ENCODE results near the gene DOCK2. TPM values are rescaled to one million over a fixed set of nuclear protein-coding genes. Genes with fewer than 3 reads are reported as not detected.

The DOCK2 gene
- total and polyA plus RNA-seq, 2 donors (not counting 1 experiment from before 2014, with no cell fraction given): 1.1 to 8.9 TPM

- Histone ChIP-seq H3K4me2 (ENCODE audit: extremely low read depth, insufficient read depth, low read length) (no peak overlapping the region), H3K36me3 (ENCODE audit: control insufficient read depth, insufficient read depth, low read length) (no peaks in the 10 kb centered on the region), H2AFZ (ENCODE audit: low read length) (no peak overlapping the region), H3K4me1 (ENCODE audit: control insufficient read depth, extremely low read depth, insufficient read depth, low read length) (no peaks in the 10 kb centered on the region), H3K27me3 (ENCODE audit: control insufficient read depth, insufficient read depth, low read length) (no peaks in the 10 kb centered on the region), H3K27ac (ENCODE audit: insufficient read depth, low read length) (no peak overlapping the region), H3K9me3 (ENCODE audit: control insufficient read depth, insufficient read depth, low read depth, low read length) (no peaks in the 10 kb centered on the region), H4K20me1 (ENCODE audit: control insufficient read depth, extremely low read depth, insufficient read depth, low read length) (no peaks in the 10 kb centered on the region), H3K79me2 (ENCODE audit: control insufficient read depth, insufficient read depth, low read length) (no peaks in the 10 kb centered on the region), H3K9ac (ENCODE audit: insufficient read depth, low read length) (no peak overlapping the region), H3K4me3 (replicated peaks in 1 of 4; ENCODE audit: control extremely low read depth in 1 of 4, insufficient read depth in 1 of 4, low read depth in 3 of 4, low read length in 4 of 4) (no peak overlapping the region)
- TF ChIP-seq EZH2 (IDR thresholded peaks at IDR 0.05; ENCODE audit: low read length, missing control alignments): no peak
- TF ChIP-seq, protein P1, sequence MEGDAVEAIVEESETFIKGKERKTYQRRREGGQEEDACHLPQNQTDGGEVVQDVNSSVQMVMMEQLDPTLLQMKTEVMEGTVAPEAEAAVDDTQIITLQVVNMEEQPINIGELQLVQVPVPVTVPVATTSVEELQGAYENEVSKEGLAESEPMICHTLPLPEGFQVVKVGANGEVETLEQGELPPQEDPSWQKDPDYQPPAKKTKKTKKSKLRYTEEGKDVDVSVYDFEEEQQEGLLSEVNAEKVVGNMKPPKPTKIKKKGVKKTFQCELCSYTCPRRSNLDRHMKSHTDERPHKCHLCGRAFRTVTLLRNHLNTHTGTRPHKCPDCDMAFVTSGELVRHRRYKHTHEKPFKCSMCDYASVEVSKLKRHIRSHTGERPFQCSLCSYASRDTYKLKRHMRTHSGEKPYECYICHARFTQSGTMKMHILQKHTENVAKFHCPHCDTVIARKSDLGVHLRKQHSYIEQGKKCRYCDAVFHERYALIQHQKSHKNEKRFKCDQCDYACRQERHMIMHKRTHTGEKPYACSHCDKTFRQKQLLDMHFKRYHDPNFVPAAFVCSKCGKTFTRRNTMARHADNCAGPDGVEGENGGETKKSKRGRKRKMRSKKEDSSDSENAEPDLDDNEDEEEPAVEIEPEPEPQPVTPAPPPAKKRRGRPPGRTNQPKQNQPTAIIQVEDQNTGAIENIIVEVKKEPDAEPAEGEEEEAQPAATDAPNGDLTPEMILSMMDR (conservative IDR thresholded peaks at IDR 0.05 in 1 of 2, IDR thresholded peaks at IDR 0.05 in 1 of 2; ENCODE audit: low read depth in 1 of 2, low read length in 2 of 2): no peak
- DNase-seq (ENCODE audit: low read depth in 2 of 2): peak; percentile 60 to 63
Measured at GRCh38 chr5:169914766-169915165, 277.7 kb downstream of the DOCK2 start.

- H3K9ac ChIP-seq (ENCODE audit: insufficient read depth, low read length): no peak overlapping the region
- H3K79me2 ChIP-seq (ENCODE audit: control insufficient read depth, insufficient read depth, low read length): no peaks in the 10 kb centered on the region
- no peaks in the 10 kb centered on the region for H3K27me3 ChIP-seq (ENCODE audit: control insufficient read depth, insufficient read depth, low read length)
- no peak for TF ChIP-seq EZH2 (IDR thresholded peaks at IDR 0.05; ENCODE audit: low read length, missing control alignments)
- TF ChIP-seq, protein P1 (conservative IDR thresholded peaks at IDR 0.05 in 1 of 2, IDR thresholded peaks at IDR 0.05 in 1 of 2; ENCODE audit: low read depth in 1 of 2, low read length in 2 of 2): no peak
- H3K36me3 ChIP-seq (ENCODE audit: control insufficient read depth, insufficient read depth, low read length): no peaks in the 10 kb centered on the region
- DNase-seq (ENCODE audit: low read depth in 2 of 2): no peak
- no peaks in the 10 kb centered on the region for H3K9me3 ChIP-seq (ENCODE audit: control insufficient read depth, insufficient read depth, low read depth, low read length)
- H3K4me3 ChIP-seq (replicated peaks in 1 of 4; ENCODE audit: control extremely low read depth in 1 of 4, insufficient read depth in 1 of 4, low read depth in 3 of 4, low read length in 4 of 4): no peak overlapping the region
- H3K4me1 ChIP-seq (ENCODE audit: control insufficient read depth, extremely low read depth, insufficient read depth, low read length): no peaks in the 10 kb centered on the region
- no peak overlapping the region for H3K4me2 ChIP-seq (ENCODE audit: extremely low read depth, insufficient read depth, low read length)
- no peaks in the 10 kb centered on the region for H4K20me1 ChIP-seq (ENCODE audit: control insufficient read depth, extremely low read depth, insufficient read depth, low read length)
- H2AFZ ChIP-seq (ENCODE audit: low read length): no peak overlapping the region
- no peak overlapping the region for H3K27ac ChIP-seq (ENCODE audit: insufficient read depth, low read length)
Measured at GRCh38 chr5:169917500-169917899, 280.4 kb downstream of the DOCK2 start.

DNA sequence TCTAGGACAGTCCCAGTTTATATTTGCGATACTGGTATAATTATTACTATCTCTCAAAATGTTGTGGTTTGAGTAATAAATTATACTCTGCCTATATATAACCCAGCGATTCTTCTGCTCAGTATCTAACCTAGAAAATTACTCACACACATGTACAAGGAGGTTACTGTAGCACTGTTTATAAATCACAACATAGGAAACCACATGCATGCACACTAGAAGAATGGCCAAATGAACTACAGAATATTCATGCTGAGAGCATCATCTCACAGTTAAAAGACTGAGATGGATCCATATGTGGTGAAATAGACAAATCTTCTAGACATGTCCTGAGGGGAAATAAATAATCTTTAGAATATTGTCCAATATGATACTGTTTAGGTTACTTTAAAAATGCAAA lies 281.2 kb downstream of the DOCK2 start:
- H3K79me2 ChIP-seq (ENCODE audit: control insufficient read depth, insufficient read depth, low read length): no peaks in the 10 kb centered on the region
- H3K36me3 ChIP-seq (ENCODE audit: control insufficient read depth, insufficient read depth, low read length): no peaks in the 10 kb centered on the region
- no peak overlapping the region for H3K4me2 ChIP-seq (ENCODE audit: extremely low read depth, insufficient read depth, low read length)
- peak in 1 of 2 donors; percentile 14 for DNase-seq (ENCODE audit: low read depth in 2 of 2)
- H2AFZ ChIP-seq (ENCODE audit: low read length): no peak overlapping the region
- H3K4me1 ChIP-seq (ENCODE audit: control insufficient read depth, extremely low read depth, insufficient read depth, low read length): no peaks in the 10 kb centered on the region
- H4K20me1 ChIP-seq (ENCODE audit: control insufficient read depth, extremely low read depth, insufficient read depth, low read length): no peaks in the 10 kb centered on the region
- H3K9me3 ChIP-seq (ENCODE audit: control insufficient read depth, insufficient read depth, low read depth, low read length): no peaks in the 10 kb centered on the region
- no peak overlapping the region for H3K4me3 ChIP-seq (replicated peaks in 1 of 4; ENCODE audit: control extremely low read depth in 1 of 4, insufficient read depth in 1 of 4, low read depth in 3 of 4, low read length in 4 of 4)
- H3K9ac ChIP-seq (ENCODE audit: insufficient read depth, low read length): no peak overlapping the region
- no peaks in the 10 kb centered on the region for H3K27me3 ChIP-seq (ENCODE audit: control insufficient read depth, insufficient read depth, low read length)
- H3K27ac ChIP-seq (ENCODE audit: insufficient read depth, low read length): no peak overlapping the region
- TF ChIP-seq EZH2 (IDR thresholded peaks at IDR 0.05; ENCODE audit: low read length, missing control alignments): no peak
- TF ChIP-seq, protein P1 (conservative IDR thresholded peaks at IDR 0.05 in 1 of 2, IDR thresholded peaks at IDR 0.05 in 1 of 2; ENCODE audit: low read depth in 1 of 2, low read length in 2 of 2): no peak

All from fibroblast of lung (primary cell).